Measurements from ENCODE around the gene FARS2. TPM values are rescaled to one million over a fixed set of nuclear protein-coding genes. Genes with fewer than 3 reads are reported as not detected.

FARS2 gene
- polyA plus RNA-seq, 2 of the 4 experiments (the other 2 are of a cell fraction): 12.9 to 17.5 TPM

- ChIA-PET POLR2A (no interaction called here), CTCF (no interaction called here)
- no peak for ATAC-seq
- 91% methylated on average over 8 of the region's 9 CpGs for WGBS (ENCODE audit: missing lambda C conversion rate)
- Histone ChIP-seq H3K27ac (no peak overlapping the region), H3K4me3 (no peak overlapping the region), H3K4me2 (no peak overlapping the region), H3K4me1 (no peaks in the 10 kb centered on the region), H3K9me3 (0 out of 3 replicates have a peak, but pooled peaks cover 4% of the 10 kb centered on the region)
- TF ChIP-seq FOSL2 (IDR thresholded peaks at IDR 0.05) (no peak), FOSL2 (CRISPR knock-in tag; IDR thresholded peaks at IDR 0.05) (no peak), RCOR1 (IDR thresholded peaks at IDR 0.05; ENCODE audit: low read depth, low read length) (no peak), REST (IDR thresholded peaks at IDR 0.05) (no peak), POLR2AphosphoS2 (conservative IDR thresholded peaks at IDR 0.05; ENCODE audit: low read length) (no peak), NFE2L2 (conservative IDR thresholded peaks at IDR 0.05; ENCODE audit: low read length) (no peak), BCL3 (IDR thresholded peaks at IDR 0.05) (no peak), ESRRA (IDR thresholded peaks at IDR 0.05; ENCODE audit: borderline replicate concordance, low read length) (no peak), CHD4 (IDR thresholded peaks at IDR 0.05; ENCODE audit: borderline replicate concordance) (no peak), E2F6 (IDR thresholded peaks at IDR 0.05; ENCODE audit: borderline replicate concordance, low read depth) (no peak), ZC3H11A (IDR thresholded peaks at IDR 0.05) (no peak), NPAS2 (CRISPR knock-in tag; IDR thresholded peaks at IDR 0.05; ENCODE audit: borderline replicate concordance) (no peak), CTCF (IDR thresholded peaks at IDR 0.05) (no peak), HOXB13 (CRISPR knock-in tag; IDR thresholded peaks at IDR 0.05; ENCODE audit: low read depth) (no peak), RFX5 (IDR thresholded peaks at IDR 0.05) (no peak), JUNB (IDR thresholded peaks at IDR 0.05) (no peak), HOXB5 (CRISPR knock-in tag; IDR thresholded peaks at IDR 0.05) (no peak)
- TF ChIP-seq, protein P1, sequence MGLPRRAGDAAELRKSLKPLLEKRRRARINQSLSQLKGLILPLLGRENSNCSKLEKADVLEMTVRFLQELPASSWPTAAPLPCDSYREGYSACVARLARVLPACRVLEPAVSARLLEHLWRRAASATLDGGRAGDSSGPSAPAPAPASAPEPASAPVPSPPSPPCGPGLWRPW (IDR thresholded peaks at IDR 0.05): no peak
- no peak for DNase-seq (ENCODE audit: low read depth in 1 of 2, low spot score in 1 of 2)
- FAIRE-seq: no peak
Measured at GRCh38 chr6:5751525-5752390, 490.4 kb downstream of the FARS2 start.

DNA sequence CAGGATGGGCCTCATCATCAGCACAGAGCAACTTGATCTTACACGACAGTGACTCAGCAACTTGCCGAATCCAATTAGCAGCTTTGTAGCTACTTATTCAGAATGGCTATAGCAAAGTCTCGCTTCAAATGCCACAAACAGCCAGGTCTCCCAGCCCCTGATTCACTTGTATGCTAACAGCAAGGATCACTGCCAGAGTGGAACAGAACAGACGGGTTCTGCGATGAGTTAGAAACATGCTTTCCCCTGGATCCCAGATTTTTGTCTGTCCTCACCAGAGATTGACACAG is 491.0 kb downstream of the FARS2 start:
- CTCF ChIA-PET: no interaction called here
- DNase-seq (ENCODE audit: low read depth in 1 of 2, low spot score in 1 of 2): no peak
- no peak for ATAC-seq
- H3K4me3 ChIP-seq: no peak overlapping the region
- POLR2A ChIA-PET: no interaction called here
- FAIRE-seq: no peak
- no peaks in the 10 kb centered on the region for H3K4me1 ChIP-seq
- WGBS (ENCODE audit: missing lambda C conversion rate): 89% methylated on average over 5 of the region's 5 CpGs
- H3K9me3 ChIP-seq: 0 out of 3 replicates have a peak, but pooled peaks cover 4% of the 10 kb centered on the region
- no peak overlapping the region for H3K27ac ChIP-seq
- H3K4me2 ChIP-seq: no peak overlapping the region
- TF ChIP-seq PHF8 (IDR thresholded peaks at IDR 0.05; ENCODE audit: borderline replicate concordance, low read depth) (no peak), MAZ (IDR thresholded peaks at IDR 0.05; ENCODE audit: borderline replicate concordance, low read depth, low read length) (no peak), POLR2A (IDR thresholded peaks at IDR 0.05; ENCODE audit: low read length) (no peak), CBX2 (IDR thresholded peaks at IDR 0.05; ENCODE audit: borderline replicate concordance, low read depth) (no peak), GATA3 (IDR thresholded peaks at IDR 0.05; ENCODE audit: borderline replicate concordance) (no peak), RNF2 (IDR thresholded peaks at IDR 0.05; ENCODE audit: borderline replicate concordance, low read depth) (no peak), USF2 (IDR thresholded peaks at IDR 0.05) (no peak), CEBPB (IDR thresholded peaks at IDR 0.05) (no peak), BHLHE40 (IDR thresholded peaks at IDR 0.05; ENCODE audit: low read depth, low read length) (no peak), FOXS1 (CRISPR knock-in tag; IDR thresholded peaks at IDR 0.05) (no peak), FOSL2 (IDR thresholded peaks at IDR 0.05) (no peak), FOSL2 (CRISPR knock-in tag; IDR thresholded peaks at IDR 0.05) (no peak)

Measured in A549 (cell line).